ENCODE measurements around the gene RPS27. TPM values are rescaled to one million over a fixed set of nuclear protein-coding genes. Genes with fewer than 3 reads are reported as not detected.

The RPS27 gene
- total and polyA plus RNA-seq, 2 donors (not counting 1 experiment from before 2014, with no cell fraction given) = 4,812 to 15,978 TPM

GRCh38 chr1:153991806-153992205 is 1.2 kb downstream of the RPS27 start:
- H3K27ac ChIP-seq (ENCODE audit: low read length in 2 of 2) = peak overlapping the region; percentile 93 to 96
- no peaks in the 10 kb centered on the region for H3K27me3 ChIP-seq (replicated peaks in 1 of 4; ENCODE audit: control extremely low read depth in 1 of 4, control insufficient read depth in 3 of 4, insufficient read depth in 4 of 4, low read length in 3 of 4)
- H3K36me3 ChIP-seq (replicated peaks in 1 of 2; ENCODE audit: control extremely low read depth in 1 of 2, control insufficient read depth in 1 of 2, extremely low read depth in 1 of 2, insufficient read depth in 2 of 2, low read length in 1 of 2) = peaks cover 12 to 35% of the 10 kb centered on the region in 2 experiments
- H3K4me3 ChIP-seq (ENCODE audit: control extremely low read depth in 1 of 5, extremely low read depth in 1 of 5, insufficient read depth in 1 of 5, low read depth in 2 of 5, low read length in 4 of 5) = peak overlapping the region in 4 of 5 experiments; percentile 84 to 100 (median 92)
- peak overlapping the region; percentile 77 for H3K4me2 ChIP-seq (replicated peaks; ENCODE audit: low read depth, low read length, poor library complexity, severe bottlenecking)
- peaks cover 31% of the 10 kb centered on the region for H3K4me1 Mint-ChIP-seq
- H3K79me2 ChIP-seq (ENCODE audit: control insufficient read depth, insufficient read depth, low read length) = peaks cover 29% of the 10 kb centered on the region
- H3K4me1 ChIP-seq (ENCODE audit: control insufficient read depth in 2 of 2, insufficient read depth in 2 of 2, low read length in 2 of 2) = peaks cover 27 to 39% of the 10 kb centered on the region in 2 donors
- intact Hi-C loops (cut with micrococcal nuclease) = loop anchor here (5.0 kb wide), 2 partner anchors 265 to 335 kb away; partner anchors contain the start of genes INTS3 and SNAPIN
- no peaks in the 10 kb centered on the region for H4K20me1 ChIP-seq (ENCODE audit: control insufficient read depth, insufficient read depth, low read length, poor library complexity, severe bottlenecking)
- DNase-seq (no peak), ATAC-seq (ENCODE audit: low read depth) (no peak)
- peak overlapping the region; percentile 92 for H3K9ac ChIP-seq (ENCODE audit: low read length)
- no peaks in the 10 kb centered on the region for H3K9me3 ChIP-seq (ENCODE audit: control extremely low read depth in 1 of 3, control insufficient read depth in 2 of 3, insufficient read depth in 1 of 3, low read length in 2 of 3)
- no peaks in the 10 kb centered on the region for H3K9me3 Mint-ChIP-seq (ENCODE audit: insufficient read depth)
- 86% methylated on average over 1 of the region's 2 CpGs for WGBS (ENCODE audit: insufficient coverage)
- ChIA-PET CTCF (interaction anchor here (1.1 to 1.7 kb wide), 2 partner anchors 201 to 208 kb away, joined by 3 to 9 read pairs; no protein-coding TSS in a partner anchor), POLR2A (interaction anchor here (2.0 to 3.4 kb wide), 4 partner anchors 14 to 358 kb away, joined by 16 to 38 read pairs (median 27); partner anchors contain the start of genes CHTOP, CREB3L4, DENND4B and JTB)
- peak overlapping the region; percentile 99 for H3K27ac Mint-ChIP-seq
- no peak for TF ChIP-seq EZH2 (IDR thresholded peaks at IDR 0.05; ENCODE audit: borderline replicate concordance, insufficient read depth, low read depth, low read length, poor library complexity, severe bottlenecking)
- no peak for TF ChIP-seq CTCF (IDR thresholded peaks at IDR 0.05)
- no peak overlapping the region for H2AFZ ChIP-seq (ENCODE audit: insufficient read depth, low read depth, low read length, poor library complexity, severe bottlenecking)
- H3K4me3 Mint-ChIP-seq = peak overlapping the region; percentile 97
- no peaks in the 10 kb centered on the region for H3K27me3 Mint-ChIP-seq

- Mint-ChIP-seq H3K4me1 (peaks cover 22% of the 10 kb centered on the region), H3K9me3 (ENCODE audit: insufficient read depth) (no peaks in the 10 kb centered on the region), H3K27ac (no peak overlapping the region), H3K27me3 (no peaks in the 10 kb centered on the region), H3K4me3 (no peak overlapping the region)
- ChIA-PET CTCF (interaction anchor here (0.9 kb wide), 1 partner anchor 277 kb away, joined by 3 read pairs; no protein-coding TSS in a partner anchor), POLR2A (interaction anchor here (0.6 to 0.8 kb wide), 2 partner anchors 99 to 205 kb away, joined by 3 to 4 read pairs; no protein-coding TSS in a partner anchor)
- Histone ChIP-seq H2AFZ (ENCODE audit: insufficient read depth, low read depth, low read length, poor library complexity, severe bottlenecking) (no peak overlapping the region), H3K27ac (ENCODE audit: low read length in 2 of 2) (no peak overlapping the region), H3K4me3 (ENCODE audit: control extremely low read depth in 1 of 5, extremely low read depth in 1 of 5, insufficient read depth in 1 of 5, low read depth in 2 of 5, low read length in 4 of 5) (no peak overlapping the region), H4K20me1 (ENCODE audit: control insufficient read depth, insufficient read depth, low read length, poor library complexity, severe bottlenecking) (no peaks in the 10 kb centered on the region), H3K36me3 (replicated peaks in 1 of 2; ENCODE audit: control extremely low read depth in 1 of 2, control insufficient read depth in 1 of 2, extremely low read depth in 1 of 2, insufficient read depth in 2 of 2, low read length in 1 of 2) (peaks cover 14 to 35% of the 10 kb centered on the region in 2 experiments), H3K4me2 (replicated peaks; ENCODE audit: low read depth, low read length, poor library complexity, severe bottlenecking) (no peak overlapping the region), H3K9ac (ENCODE audit: low read length) (no peak overlapping the region), H3K9me3 (ENCODE audit: control extremely low read depth in 1 of 3, control insufficient read depth in 2 of 3, insufficient read depth in 1 of 3, low read length in 2 of 3) (no peaks in the 10 kb centered on the region), H3K79me2 (ENCODE audit: control insufficient read depth, insufficient read depth, low read length) (peaks cover 25% of the 10 kb centered on the region), H3K4me1 (ENCODE audit: control insufficient read depth in 2 of 2, insufficient read depth in 2 of 2, low read length in 2 of 2) (peaks cover 21 to 24% of the 10 kb centered on the region in 2 donors), H3K27me3 (replicated peaks in 1 of 4; ENCODE audit: control extremely low read depth in 1 of 4, control insufficient read depth in 3 of 4, insufficient read depth in 4 of 4, low read length in 3 of 4) (no peaks in the 10 kb centered on the region)
- no CpG with 5 or more reads among the region's 3 CpGs for WGBS (ENCODE audit: insufficient coverage)
- DNase-seq (no peak), ATAC-seq (ENCODE audit: low read depth) (no peak)
- intact Hi-C loops (cut with micrococcal nuclease) = no loop called here
- TF ChIP-seq EZH2 (IDR thresholded peaks at IDR 0.05; ENCODE audit: borderline replicate concordance, insufficient read depth, low read depth, low read length, poor library complexity, severe bottlenecking) (no peak), CTCF (IDR thresholded peaks at IDR 0.05) (no peak)
These were observed 4.6 kb downstream of the RPS27 start for GRCh38 chr1:153995202-153995601.
